HG03066 (cell line): ENCODE data around the gene CFAP20DC.
A peak's percentile ranks its signal among the peaks of the same experiment; 100 is the strongest.
"Not testable (repeated sequence)": the region's sequence is repeated elsewhere in the genome, so short reads cannot be mapped to it uniquely, and the experiment has no call there.

ENCODE experiments used
- ATAC-seq: cut with Tn5 transposase; IDR thresholded peaks from one replicate; pipeline ENCODE4 v1.9.1; 2021; ENCODE audit warnings: low read depth; ENCODE audit not compliant: unreplicated experiment

The CFAP20DC gene

DNA sequence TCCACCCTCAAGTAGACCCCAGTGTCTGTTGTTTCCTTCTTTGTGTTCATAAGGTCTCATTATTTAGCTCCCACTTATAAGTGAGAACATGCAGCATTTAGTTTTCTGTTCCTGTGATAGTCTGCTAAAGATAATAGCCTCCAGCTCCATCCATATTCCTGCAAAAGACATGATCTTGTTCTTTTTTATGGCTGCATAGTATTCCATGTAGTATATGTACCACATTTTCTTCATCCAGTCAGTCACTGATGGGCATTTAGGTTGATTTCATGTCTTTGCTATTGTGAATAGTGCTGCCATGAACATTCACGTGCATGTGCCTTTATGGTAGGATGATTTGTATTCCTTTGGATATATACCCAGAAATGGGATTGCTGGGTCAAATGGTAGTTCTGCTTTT, 82.0 kb downstream of the CFAP20DC start:
- not testable (repeated sequence) for ATAC-seq

- ATAC-seq: no peak
Observed at GRCh38 chr3:58965865-58966264, 84.0 kb downstream of the CFAP20DC start.

DNA sequence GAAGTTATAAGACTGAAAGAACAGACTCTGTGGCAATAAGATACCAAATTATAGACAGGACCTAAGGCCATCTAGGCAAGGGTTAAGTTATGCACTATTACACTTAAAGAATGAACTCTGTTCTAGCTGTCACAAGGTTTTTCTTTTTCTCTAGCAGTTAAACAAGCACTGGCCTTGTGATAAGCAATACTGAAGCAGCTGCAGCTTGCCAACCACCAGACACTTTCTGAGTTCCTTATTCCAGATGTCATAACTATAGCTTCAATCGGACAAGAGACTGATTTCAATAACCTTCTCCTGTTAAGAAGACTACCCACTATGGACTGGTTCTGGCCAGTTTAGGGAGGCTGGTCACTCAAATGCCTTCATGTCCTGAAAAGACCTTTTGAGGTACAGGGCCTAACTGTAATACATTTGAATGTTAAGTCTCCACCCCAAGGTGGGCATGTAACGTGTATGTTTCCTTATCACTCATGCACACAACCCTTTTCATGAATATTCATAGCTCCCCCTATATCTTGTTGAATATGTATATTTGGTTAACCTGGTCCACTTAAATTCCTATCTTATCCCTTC, 85.8 kb downstream of the CFAP20DC start:
- ATAC-seq: no peak

DNA sequence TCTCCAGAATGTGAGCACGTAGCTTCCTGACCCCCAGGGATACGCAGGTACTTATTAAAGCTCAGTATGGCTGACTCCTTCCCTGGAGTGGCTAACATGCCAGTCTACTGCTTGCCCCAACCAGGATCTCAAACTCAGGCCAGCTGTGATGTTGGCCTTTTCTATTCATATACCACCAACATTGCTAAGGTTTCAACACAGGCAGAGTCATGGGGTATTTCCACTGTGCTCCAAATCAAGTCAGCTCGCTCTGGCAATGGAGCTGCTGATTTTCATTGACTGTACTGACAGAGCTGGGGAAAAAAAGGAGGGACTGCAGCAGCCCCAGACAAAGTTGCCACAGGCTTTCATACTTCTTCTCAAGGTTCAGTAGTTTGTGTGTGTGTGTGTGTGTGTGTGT, 87.0 kb downstream of the CFAP20DC start:
- no peak for ATAC-seq

DNA sequence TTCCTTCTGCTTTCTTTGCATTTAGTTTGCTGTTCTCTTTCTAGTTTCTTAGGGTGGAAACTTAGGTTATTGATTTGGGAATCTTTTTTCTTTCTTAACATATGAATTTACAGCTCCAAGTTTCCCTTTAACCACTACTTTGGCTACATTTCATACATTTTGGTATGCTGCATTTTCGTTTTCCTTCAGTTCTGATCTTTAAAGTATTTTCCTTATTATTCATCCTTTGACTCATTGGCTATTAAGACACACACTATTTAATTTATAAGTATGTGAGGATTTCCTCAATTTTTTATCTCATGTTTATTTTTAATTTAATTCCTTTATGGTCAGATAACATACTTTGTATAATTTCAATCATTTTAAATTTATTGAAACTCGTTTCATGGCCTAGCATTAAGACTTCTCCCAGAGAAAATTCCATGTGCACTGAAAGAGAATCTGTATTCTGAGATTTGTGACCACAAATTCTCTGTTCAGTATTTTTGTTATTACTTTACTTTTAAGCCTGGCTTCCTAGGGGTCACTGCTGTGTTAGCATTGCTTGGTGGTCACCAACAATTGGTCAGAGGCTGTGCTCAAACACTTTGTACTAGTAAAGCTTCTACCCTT, 87.7 kb downstream of the CFAP20DC start:
- no peak for ATAC-seq

DNA sequence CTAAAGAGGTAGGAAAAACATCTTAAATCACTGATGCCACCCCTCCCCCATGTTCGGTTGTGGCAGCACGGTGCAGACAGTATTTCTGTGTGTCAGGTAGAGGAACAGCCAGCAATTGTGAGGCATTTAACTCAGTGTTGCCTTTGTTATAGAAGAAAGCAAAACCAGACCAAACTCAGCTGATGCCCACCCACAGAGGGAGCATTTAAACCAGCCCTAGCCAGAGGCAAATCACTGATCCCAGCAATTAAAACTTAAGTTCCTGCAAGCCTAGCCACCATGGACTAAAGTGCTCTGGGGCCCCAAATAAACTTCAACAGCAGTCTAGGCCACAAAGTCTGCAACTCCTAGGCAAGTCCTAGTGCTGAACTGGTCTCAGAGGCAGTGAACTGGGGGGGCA, 94.5 kb downstream of the CFAP20DC start:
- no peak for ATAC-seq

- ATAC-seq: no peak
Observed at GRCh38 chr3:58953288-58953687, 96.5 kb downstream of the CFAP20DC start.

- peak; percentile 73 for ATAC-seq
Observed at GRCh38 chr3:58952128-58952917, 97.5 kb downstream of the CFAP20DC start.

GRCh38 chr3:58948018-58948417, 101.8 kb downstream of the CFAP20DC start:
- no peak for ATAC-seq

GRCh38 chr3:58946875-58947274, 103.0 kb downstream of the CFAP20DC start:
- no peak for ATAC-seq

- no peak for ATAC-seq
Observed at GRCh38 chr3:58938057-58938456, 111.8 kb downstream of the CFAP20DC start.

DNA sequence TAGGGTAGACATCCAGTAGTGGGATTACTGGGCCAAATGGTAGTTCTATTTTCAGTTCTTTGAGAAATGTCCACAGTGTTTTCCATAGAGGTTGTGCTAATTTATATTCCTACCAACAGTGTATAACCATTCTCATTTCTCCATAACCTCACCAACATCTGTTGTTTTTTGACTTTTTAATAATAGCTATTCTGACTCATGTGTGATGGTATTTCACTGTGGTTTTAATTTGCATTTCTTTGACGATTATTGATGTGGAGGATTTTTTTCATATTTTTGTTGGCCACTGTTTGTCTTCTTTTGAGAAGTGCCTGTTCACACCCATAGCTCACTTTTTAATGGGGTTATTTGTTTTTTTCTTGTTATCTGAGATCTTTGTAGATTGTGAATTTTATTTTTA, 125.2 kb downstream of the CFAP20DC start:
- no peak for ATAC-seq

DNA sequence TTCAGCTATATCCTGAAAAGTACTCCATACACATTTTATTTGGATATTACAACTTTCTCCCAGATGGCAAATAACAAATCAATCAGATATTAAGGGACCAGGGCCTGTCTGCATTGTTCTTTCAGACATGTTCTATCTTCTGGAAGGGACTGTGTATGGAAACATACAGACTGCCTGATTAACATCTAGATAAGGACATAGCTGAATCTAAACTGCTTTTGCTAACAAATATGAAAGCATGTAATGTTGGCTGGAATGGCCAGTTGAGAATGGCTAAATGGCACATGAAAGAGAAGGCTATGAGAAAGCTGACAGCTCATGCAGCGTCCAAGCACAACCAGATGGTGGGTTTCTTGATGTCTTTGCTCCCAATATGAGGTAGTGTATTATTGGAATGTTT, 149.4 kb downstream of the CFAP20DC start:
- ATAC-seq: no peak

- ATAC-seq: no peak
Observed at GRCh38 chr3:58899953-58900298, 149.9 kb downstream of the CFAP20DC start.

DNA sequence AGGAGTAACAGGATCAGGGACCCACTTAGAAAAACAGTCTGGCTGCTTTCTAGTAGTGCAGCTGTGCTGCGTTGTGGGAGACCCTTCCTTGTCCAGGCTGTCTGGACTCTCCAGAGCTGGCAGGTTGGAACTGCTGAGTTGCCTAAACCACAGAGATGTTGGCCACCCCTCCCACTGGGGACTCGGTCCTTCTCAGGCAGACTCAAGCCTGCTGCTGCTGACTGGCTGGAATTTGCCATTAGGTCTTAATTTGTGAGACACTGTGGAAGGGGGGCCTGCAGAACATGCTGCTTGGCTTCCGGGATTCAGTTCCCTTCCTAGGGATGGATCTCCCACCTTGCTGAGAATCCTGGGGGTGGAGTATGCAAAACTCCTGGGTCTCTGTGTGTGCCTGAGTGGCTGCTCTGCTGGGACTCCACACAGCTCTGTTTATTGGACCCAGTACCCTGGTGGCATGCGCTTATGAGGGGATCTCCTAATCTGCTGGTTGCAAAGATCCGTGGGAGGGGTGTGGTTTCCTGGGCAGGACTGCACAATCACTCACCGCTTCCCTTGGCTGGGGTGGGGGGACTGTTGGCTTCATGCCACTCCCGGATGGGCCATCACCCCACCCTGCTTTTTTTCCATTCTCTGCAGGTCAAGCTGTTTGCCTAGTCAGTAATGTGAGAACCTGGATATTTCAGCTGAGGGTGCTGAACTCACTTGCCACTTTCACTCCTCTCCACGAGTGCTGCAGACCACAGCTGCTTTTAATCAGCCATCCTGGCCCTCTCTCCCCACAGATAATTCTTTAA, 150.5 kb downstream of the CFAP20DC start:
- peak; percentile 85 for ATAC-seq

DNA sequence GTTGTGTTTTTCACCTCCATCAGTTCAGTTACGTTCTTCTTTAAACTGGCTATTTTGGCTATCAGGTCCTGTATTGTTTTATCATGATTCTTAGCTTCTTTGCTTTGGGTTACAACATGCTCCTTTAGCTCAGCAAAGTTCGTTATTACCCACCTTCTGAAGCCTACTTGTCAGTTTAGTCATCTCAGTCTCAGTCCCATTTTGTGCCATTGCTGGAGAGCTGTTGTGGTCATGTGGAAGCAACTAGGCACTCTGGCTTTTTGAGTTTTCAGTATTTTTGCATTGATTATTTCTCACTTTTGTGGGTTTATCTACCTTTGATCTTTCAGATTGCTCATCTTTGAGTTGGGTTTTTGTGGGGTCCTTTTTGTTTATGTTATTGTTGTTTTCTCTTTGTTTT, 151.3 kb downstream of the CFAP20DC start:
- no peak for ATAC-seq

DNA sequence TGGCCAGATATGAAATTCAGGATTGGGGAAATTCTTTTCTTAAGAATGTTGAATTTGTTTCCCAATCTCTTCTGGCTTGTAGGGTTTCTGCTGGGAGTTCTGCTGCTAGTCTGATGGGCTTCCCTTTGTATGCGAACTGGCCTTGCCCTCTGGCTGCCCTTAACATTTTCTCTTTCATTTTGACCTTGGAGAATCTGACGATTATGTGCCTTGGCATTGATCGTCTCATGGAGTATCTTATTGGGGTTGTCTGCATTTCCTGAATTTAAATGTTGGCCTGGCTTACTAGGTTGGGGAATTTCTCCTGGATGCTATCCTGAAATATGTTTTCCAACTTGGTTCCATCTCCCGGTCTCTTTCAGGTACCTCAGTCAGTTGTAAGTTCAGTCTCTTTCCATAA, 152.2 kb downstream of the CFAP20DC start:
- ATAC-seq: no peak

DNA sequence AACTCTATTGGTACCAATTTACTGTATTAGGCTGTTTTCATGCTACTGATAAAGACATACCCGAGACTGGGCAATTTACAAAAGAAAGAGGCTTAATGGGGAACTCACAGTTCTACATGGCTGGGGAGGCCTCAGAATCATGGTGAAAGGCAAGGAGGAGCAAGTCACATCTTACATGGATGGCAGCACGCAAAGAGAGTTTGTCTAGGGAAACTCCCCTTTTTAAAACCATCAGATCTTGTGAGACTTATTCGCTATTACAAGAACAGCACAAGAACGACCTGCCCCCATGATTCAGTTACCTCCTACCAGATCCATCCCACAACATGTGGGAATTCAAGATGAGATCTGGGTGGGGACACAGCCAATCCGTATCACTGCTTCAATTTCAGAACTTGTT, 154.1 kb downstream of the CFAP20DC start:
- ATAC-seq: not testable (repeated sequence)

GRCh38 chr3:58892526-58892925, 157.3 kb downstream of the CFAP20DC start:
- ATAC-seq: not testable (repeated sequence)

DNA sequence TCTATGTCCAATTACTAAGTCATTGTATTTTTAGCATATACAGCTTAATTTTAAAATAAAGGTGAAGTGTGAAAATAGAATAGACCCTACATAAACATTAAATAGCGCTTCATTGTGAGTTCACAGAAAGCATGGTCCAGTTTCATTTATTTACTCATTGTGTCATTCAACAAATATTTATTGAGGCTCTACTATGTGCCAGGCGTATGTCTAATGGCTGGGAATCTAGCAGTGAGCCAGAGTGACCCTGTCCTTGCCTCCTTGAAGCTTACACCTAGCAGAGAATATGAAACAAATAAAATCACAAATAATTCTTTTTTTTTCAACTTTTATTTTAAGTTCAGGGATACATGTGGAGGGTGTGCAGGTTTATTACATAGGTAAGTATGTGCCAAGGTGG, 161.7 kb downstream of the CFAP20DC start:
- no peak for ATAC-seq

DNA sequence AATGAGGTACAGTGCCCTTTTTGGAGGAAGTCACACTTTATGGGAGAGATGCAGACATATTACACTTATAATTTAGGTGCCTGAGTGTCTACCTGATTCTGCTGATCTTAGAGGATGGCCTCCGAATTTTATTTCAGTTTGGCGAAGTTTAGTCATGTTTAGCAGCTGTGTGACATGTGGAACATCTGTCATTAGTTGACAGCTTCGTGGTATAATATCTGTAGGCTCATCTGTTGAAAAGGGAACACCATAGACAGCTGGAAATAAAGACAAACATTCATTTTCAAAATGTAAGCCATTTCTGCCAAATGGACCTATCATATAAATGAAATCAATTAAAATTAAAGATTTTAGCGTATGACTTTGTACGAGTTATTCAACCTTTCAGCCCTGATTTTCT, 165.4 kb downstream of the CFAP20DC start:
- no peak for ATAC-seq
